ENCODE measurements around the gene PODXL. TPM values are rescaled to one million over a fixed set of nuclear protein-coding genes. Genes with fewer than 3 reads are reported as not detected.

PODXL gene
- total and polyA plus RNA-seq, 2 experiments from 2014 or later, result 24.1 to 58.5 TPM

- Histone ChIP-seq H3K9me3 (ENCODE audit: low read depth) (no peaks in the 10 kb centered on the region), H3K27me3 (no peaks in the 10 kb centered on the region), H3K36me3 (peaks cover 6% of the 10 kb centered on the region), H3K27ac (peak overlapping the region; percentile 75), H3K4me1 (ENCODE audit: low read depth) (no peaks in the 10 kb centered on the region), H3K4me3 (no peak overlapping the region)
- DNase-seq (ENCODE audit: low read depth in 1 of 2, low spot score in 1 of 2), result peak; percentile 90 to 92
- peak; percentile 99 for TF ChIP-seq CTCF (IDR thresholded peaks at IDR 0.05; ENCODE audit: low read depth, low read length)
Observed at GRCh38 chr7:131513245-131514061, 43.0 kb downstream of the PODXL start.

- Histone ChIP-seq H3K27me3 (no peaks in the 10 kb centered on the region), H3K36me3 (peaks cover 6% of the 10 kb centered on the region), H3K27ac (no peak overlapping the region), H3K4me1 (ENCODE audit: low read depth) (no peaks in the 10 kb centered on the region), H3K9me3 (ENCODE audit: low read depth) (no peaks in the 10 kb centered on the region), H3K4me3 (no peak overlapping the region)
- no peak for TF ChIP-seq CTCF (IDR thresholded peaks at IDR 0.05; ENCODE audit: low read depth, low read length)
- DNase-seq (ENCODE audit: low read depth in 1 of 2, low spot score in 1 of 2), result peak in 1 of 2 donors; percentile 40
Observed at GRCh38 chr7:131511774-131512535, 44.5 kb downstream of the PODXL start.

- H3K27ac ChIP-seq, result no peak overlapping the region
- no peak for DNase-seq (ENCODE audit: low read depth in 1 of 2, low spot score in 1 of 2)
- no peaks in the 10 kb centered on the region for H3K9me3 ChIP-seq (ENCODE audit: low read depth)
Observed at GRCh38 chr7:131511071-131511470, 45.4 kb downstream of the PODXL start.

GRCh38 chr7:131509781-131510180, 46.6 kb downstream of the PODXL start:
- no peak for DNase-seq (ENCODE audit: low read depth in 1 of 2, low spot score in 1 of 2)
- H3K9me3 ChIP-seq (ENCODE audit: low read depth), result no peaks in the 10 kb centered on the region

More at GRCh38 chr7:131511071-131511470, 45.4 kb downstream of the PODXL start:
- Histone ChIP-seq H3K27me3 (no peaks in the 10 kb centered on the region), H3K36me3 (peaks cover 11% of the 10 kb centered on the region), H3K4me1 (ENCODE audit: low read depth) (no peaks in the 10 kb centered on the region), H3K4me3 (no peak overlapping the region)
- TF ChIP-seq CTCF (IDR thresholded peaks at IDR 0.05; ENCODE audit: low read depth, low read length), result no peak

More at GRCh38 chr7:131509781-131510180, 46.6 kb downstream of the PODXL start:
- H3K4me1 ChIP-seq (ENCODE audit: low read depth), result no peaks in the 10 kb centered on the region
- no peaks in the 10 kb centered on the region for H3K27me3 ChIP-seq
- peaks cover 19% of the 10 kb centered on the region for H3K36me3 ChIP-seq
- TF ChIP-seq CTCF (IDR thresholded peaks at IDR 0.05; ENCODE audit: low read depth, low read length), result no peak
- no peak overlapping the region for H3K4me3 ChIP-seq
- no peak overlapping the region for H3K27ac ChIP-seq
